Liver (tissue), 3 donors: ENCODE measurements around the gene UBA52.

Source experiments
- ATF3 ChIP-seq: IDR thresholded peaks from 2 replicates; pipeline ENCODE4 v1.6.1; 2016; ENCODE audit warnings: antibody characterized with exemption
- CTCF ChIP-seq: fragments of 150-350 bp; IDR thresholded peaks from 2 replicates; pipeline ENCODE4 v1.5.1; 2017; ENCODE audit warnings: improper control_type of control experiment, low read depth, low read length; ENCODE audit not compliant: missing input control
- EGR1 ChIP-seq, 2 donors: IDR thresholded peaks; 2 replicates each; pipeline ENCODE4 v1.6.1; 2016 to 2018; ENCODE audit warnings: antibody characterized with exemption in 2 of 2, low read depth in 2 of 2
- FOXA1 ChIP-seq: IDR thresholded peaks from 2 replicates; pipeline ENCODE4 v1.6.1; 2016; ENCODE audit warnings: antibody characterized with exemption
- GABPA ChIP-seq, 2 donors: IDR thresholded peaks in 1 of 2; conservative IDR thresholded peaks in 1 of 2; 2 replicates each; pipeline ENCODE4 v1.6.1; 2016; ENCODE audit warnings: antibody characterized with exemption in 2 of 2, mild to moderate bottlenecking in 1 of 2, moderate library complexity in 1 of 2
- JUND ChIP-seq, 2 donors: IDR thresholded peaks; 2 replicates each; pipeline ENCODE4 v1.6.1; 2016; ENCODE audit warnings: antibody characterized with exemption in 2 of 2
- MAX ChIP-seq: IDR thresholded peaks from 2 replicates; pipeline ENCODE4 v1.6.1; 2016; ENCODE audit warnings: antibody characterized with exemption
- NR2F2 ChIP-seq: IDR thresholded peaks from 2 replicates; pipeline ENCODE4 v1.6.1; 2016; ENCODE audit warnings: antibody characterized with exemption
- RAD21 ChIP-seq, 2 donors: IDR thresholded peaks; 2 replicates each; pipeline ENCODE4 v1.6.1; 2016; ENCODE audit warnings: antibody characterized with exemption in 2 of 2, mild to moderate bottlenecking in 2 of 2
- REST ChIP-seq: IDR thresholded peaks from 2 replicates; pipeline ENCODE4 v1.6.1; 2016; ENCODE audit warnings: antibody characterized with exemption, mild to moderate bottlenecking
- RXRA ChIP-seq, 2 donors: IDR thresholded peaks; 2 replicates each; pipeline ENCODE4 v1.6.1; 2017 to 2018; ENCODE audit warnings: antibody characterized with exemption in 2 of 2, mild to moderate bottlenecking in 1 of 2
- TAF1 ChIP-seq: conservative IDR thresholded peaks from 2 replicates; pipeline ENCODE4 v1.6.1; 2016; ENCODE audit warnings: antibody characterized with exemption, mild to moderate bottlenecking
- YY1 ChIP-seq: IDR thresholded peaks from 2 replicates; pipeline ENCODE4 v1.6.1; 2016; ENCODE audit warnings: antibody characterized with exemption, mild to moderate bottlenecking
- ZBTB33 ChIP-seq: IDR thresholded peaks from 2 replicates; pipeline ENCODE4 v1.6.1; 2016; ENCODE audit warnings: antibody characterized with exemption
- donor health status: healthy.
- donor health status: healthy.

- TF ChIP-seq MAX (no peak), CTCF (no peak), RXRA (IDR thresholded peaks at IDR 0.05) (no peak), GABPA (IDR thresholded peaks at IDR 0.05 in 1 of 2, conservative IDR thresholded peaks at IDR 0.05 in 1 of 2) (no peak), YY1 (no peak), ATF3 (no peak), ZBTB33 (no peak), TAF1 (no peak), FOXA1 (no peak), RAD21 (IDR thresholded peaks at IDR 0.05) (no peak), NR2F2 (no peak), EGR1 (IDR thresholded peaks at IDR 0.05; ENCODE audit: low read depth in 2 of 2) (no peak), REST (no peak), JUND (IDR thresholded peaks at IDR 0.05) (no peak)
Measured at GRCh38 chr19:18590273-18591272, 18.9 kb downstream of the UBA52 start.
